Heart right ventricle (tissue), 16 donors: Measurements from ENCODE around the gene NXPE2. TPM values are rescaled to one million over a fixed set of nuclear protein-coding genes. Genes with fewer than 3 reads are reported as not detected.

Source experiments
- ATAC-seq, 8 donors: fragments of 200-7000 bp; cut with Tn5 transposase; one replicate each; pipeline ENCODE4 v1.9.1; 2020; ENCODE audit warnings: mild to moderate bottlenecking in 8 of 8, moderate library complexity in 8 of 8, moderate number of reproducible peaks in 1 of 8
- DNase-seq, 2 donors: peaks; one replicate each; pipeline ENCODE4 v3.0.0-alpha.2; 2020
- H3K27ac ChIP-seq, 10 donors: fragments of 200-600 bp; sonication (generic) in 2 of 10; one replicate each; pipeline versions ENCODE4 v1.5.0 to v1.8.0; 2020 to 2022; ENCODE audit warnings: mild to moderate bottlenecking in 3 of 10
- H3K27me3 ChIP-seq, 7 donors: fragments of 200-600 bp; one replicate each; pipeline ENCODE4 v1.8.0; 2021 to 2022; ENCODE audit warnings: mild to moderate bottlenecking in 2 of 7
- H3K36me3 ChIP-seq, 9 donors: fragments of 200-600 bp; sonication (generic) in 1 of 9; one replicate each; pipeline versions ENCODE4 v1.5.0 to v1.8.0; 2020 to 2022; ENCODE audit warnings: mild to moderate bottlenecking in 2 of 9
- H3K4me1 ChIP-seq, 9 donors: fragments of 200-600 bp; sonication (generic) in 1 of 9; one replicate each; pipeline versions ENCODE4 v1.5.0 to v1.8.0; 2020 to 2022; ENCODE audit warnings: mild to moderate bottlenecking in 4 of 9
- H3K4me3 ChIP-seq, 10 donors: fragments of 200-600 bp; sonication (generic) in 2 of 10; one replicate each; pipeline versions ENCODE4 v1.5.0 to v1.8.0; 2020 to 2022; ENCODE audit warnings: mild to moderate bottlenecking in 7 of 10, moderate library complexity in 2 of 10
- H3K9me3 ChIP-seq, 11 donors: fragments of 200-600 bp in 10 of 11; sonication (generic) in 2 of 11; one replicate each; pipeline versions ENCODE4 v1.5.0 to v1.8.0; 2013 to 2022; ENCODE audit warnings: mild to moderate bottlenecking in 2 of 11, control low read depth in 1 of 11, moderate library complexity in 1 of 11
- CTCF ChIP-seq, 9 donors: fragments of 200-600 bp; sonication (generic) in 2 of 9; IDR thresholded peaks; one replicate each; pipeline versions ENCODE4 v1.5.0 to v1.8.0; 2021 to 2022; ENCODE audit warnings: antibody characterized with exemption in 9 of 9, mild to moderate bottlenecking in 5 of 9, moderate library complexity in 1 of 9
- WGBS, 2 donors: extraction: QIAGEN DNeasy Blood & Tissue Kit; methylation state at CpG; one replicate each; pipeline ENCODE4 v1.1.7; 2013; ENCODE audit warnings: inconsistent platforms in 1 of 2; 5-methylcytosine and 5-hydroxymethylcytosine counted together
- intact Hi-C, 10 donors: fragments of 100-400 bp; cut with DNase I; formaldehyde crosslinking; loops; one replicate each; pipeline versions ENCODE4 v1.11.1 to v1.14.2; 2022
- polyA plus RNA-seq, 2 donors: library from polyadenylated mRNA; stranded (reverse); fragments of 200-250 nt; gene quantifications; one replicate each; pipeline ENCODE4 v1.2.3, GENCODE V29; 2013
- total RNA-seq, 10 donors: library from RNA; stranded (reverse); fragmentation: NEBNext Ultra II Directional in 3 of 10; extraction: Animal tissue kit (Norgen Biotek cat#: 25700) in 3 of 10; gene quantifications; one replicate each; pipeline versions ENCODE4 v1.2.1 to v1.2.4, GENCODE V29; 2021 to 2023
- donor health status: Arrhythmogenic right ventricular cardiomyopathy.
- donor health status: ischemic (EF 13 %, LVEDD 7.1; RV severe dilation, severe dysfunction).
- donor health status: healthy with polysubstance abuse.
- donor health status: DM: no; HTN: yes; CAD: no.
- donor health status: DM: no; HTN: no; CAD: no.
- donor health status: ischemic (EF 25% LVEDD 6.9; RV normal size, moderate dysfunction).
- donor health status: ischemic (EF 25% LVEDD 5.7; RV mildly dilated, moderate dysfunction).
- donor health status: healthy.
- donor health status: DM: yes; HTN: yes; CAD: no.
- donor health status: Ischemic cardiomyopathy.
- donor health status: ischemic (EF 35%, LVEDD 5.7; RV mildly dilated, moderate dysfunction).
- donor health status: nonischemic (EF 11% LVEDD 7.7; RV severe dilation, severe dysfunction).
- donor health status: DM: yes; HTN: yes; CAD: no.
- donor health status: PGD.
- donor health status: ischemic (EF 29% LVEDD 5.4; RV normal size, mild dysfunction).
- donor health status: nonischemic (EF 23%, LVEDD 6.1; RV moderate dilation, normal function).

NXPE2 gene
- total and polyA plus RNA-seq, 12 donors = 0.04 to 0.59 (median 0.18) TPM; not detected in 4

GRCh38 chr11:114653148-114653547 lies 25.2 kb upstream of the NXPE2 start:
- no peak for TF ChIP-seq CTCF (IDR thresholded peaks at IDR 0.05)
- Histone ChIP-seq H3K9me3 (no peaks in the 10 kb centered on the region), H3K27ac (no peak overlapping the region), H3K4me3 (no peak overlapping the region), H3K27me3 (no peaks in the 10 kb centered on the region), H3K4me1 (no peaks in the 10 kb centered on the region), H3K36me3 (no peaks in the 10 kb centered on the region)
- no peak for ATAC-seq
- 59 to 72% methylated on average over 2 of the region's 2 CpGs for WGBS, 2 donors
- intact Hi-C loops = no loop called here
- DNase-seq = no peak

GRCh38 chr11:114664641-114665040 lies 13.7 kb upstream of the NXPE2 start:
- 46 to 55% methylated on average over 2 of the region's 2 CpGs for WGBS, 2 donors
- no peak for DNase-seq
- H3K4me3 ChIP-seq = no peak overlapping the region
- peaks cover 0 to 5% (median 0%) of the 10 kb centered on the region in 11 donors for H3K9me3 ChIP-seq
- H3K27me3 ChIP-seq = no peaks in the 10 kb centered on the region
- intact Hi-C loops = no loop called here
- no peaks in the 10 kb centered on the region for H3K4me1 ChIP-seq
- TF ChIP-seq CTCF (IDR thresholded peaks at IDR 0.05) = no peak
- ATAC-seq = no peak
- H3K36me3 ChIP-seq = no peaks in the 10 kb centered on the region
- no peak overlapping the region for H3K27ac ChIP-seq

GRCh38 chr11:114666760-114667159 lies 11.6 kb upstream of the NXPE2 start:
- ATAC-seq (no peak), DNase-seq (no peak)
- no peak for TF ChIP-seq CTCF (IDR thresholded peaks at IDR 0.05)
- Histone ChIP-seq H3K4me3 (no peak overlapping the region), H3K4me1 (no peaks in the 10 kb centered on the region), H3K9me3 (peaks cover 0 to 25% (median 4%) of the 10 kb centered on the region in 11 donors), H3K36me3 (no peaks in the 10 kb centered on the region), H3K27me3 (no peaks in the 10 kb centered on the region), H3K27ac (no peak overlapping the region)
- 75 to 85% methylated on average over 2 of the region's 2 CpGs for WGBS, 2 donors
- intact Hi-C loops = no loop called here

GRCh38 chr11:114668109-114668508 lies 10.2 kb upstream of the NXPE2 start:
- DNase-seq = no peak
- no peak overlapping the region for H3K4me3 ChIP-seq
- no peak overlapping the region for H3K27ac ChIP-seq
- ATAC-seq = peak in 1 of 8 donors; percentile 27
- intact Hi-C loops = no loop called here
- TF ChIP-seq CTCF (IDR thresholded peaks at IDR 0.05) = no peak
- peaks cover 0 to 31% (median 8%) of the 10 kb centered on the region in 11 donors for H3K9me3 ChIP-seq
- H3K36me3 ChIP-seq = no peaks in the 10 kb centered on the region
- H3K4me1 ChIP-seq = no peaks in the 10 kb centered on the region
- H3K27me3 ChIP-seq = no peaks in the 10 kb centered on the region

GRCh38 chr11:114673661-114674060 lies 4.7 kb upstream of the NXPE2 start:
- Histone ChIP-seq H3K27me3 (no peaks in the 10 kb centered on the region), H3K9me3 (peaks cover 0 to 26% (median 8%) of the 10 kb centered on the region in 11 donors), H3K36me3 (no peaks in the 10 kb centered on the region), H3K27ac (no peak overlapping the region), H3K4me3 (no peak overlapping the region), H3K4me1 (no peaks in the 10 kb centered on the region)
- ATAC-seq (no peak), DNase-seq (no peak)
- intact Hi-C loops = no loop called here
- TF ChIP-seq CTCF (IDR thresholded peaks at IDR 0.05) = no peak
